Measurements from ENCODE around the gene ADAMTS20.

Gene ADAMTS20

DNA sequence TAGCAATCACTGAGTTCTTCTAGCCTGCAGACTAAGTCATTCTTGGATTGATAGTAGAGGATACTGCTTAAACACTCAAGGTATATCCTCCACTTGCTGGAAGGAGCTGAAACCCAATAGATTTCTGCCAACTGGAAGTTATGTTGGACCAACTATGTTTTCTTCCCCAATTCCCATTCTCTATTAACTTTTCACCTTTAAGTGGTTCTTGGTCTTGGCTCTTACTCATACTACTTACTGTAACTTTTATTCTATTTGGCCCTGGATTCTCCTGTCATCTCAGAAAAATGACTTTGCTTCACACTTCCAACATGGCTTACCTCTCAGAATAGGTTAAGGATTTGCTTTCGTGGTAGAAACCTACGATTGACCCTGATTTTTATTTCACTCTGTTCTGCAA is 244.9 kb downstream of the ADAMTS20 start:
- DNase-seq: no peak

DNA sequence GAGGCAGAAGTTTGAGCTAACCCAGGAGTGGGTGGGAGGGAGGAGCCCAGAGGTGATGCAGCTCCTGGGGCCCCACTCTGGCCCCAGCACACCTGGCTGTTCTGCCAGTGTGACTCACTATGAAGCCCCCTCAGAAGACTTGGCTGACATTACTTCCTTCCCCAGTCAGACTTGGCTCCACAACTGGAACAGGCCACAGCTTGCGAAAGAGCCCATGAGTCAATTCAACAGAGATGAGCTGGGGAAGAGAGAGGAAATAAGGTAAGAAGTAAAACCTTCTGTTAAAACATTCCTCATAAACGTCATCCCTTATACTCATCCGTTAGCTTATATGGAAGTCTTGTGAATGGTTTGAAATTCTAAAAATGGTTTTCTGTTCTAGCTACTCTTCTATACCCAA is 245.9 kb downstream of the ADAMTS20 start:
- DNase-seq: no peak

DNA sequence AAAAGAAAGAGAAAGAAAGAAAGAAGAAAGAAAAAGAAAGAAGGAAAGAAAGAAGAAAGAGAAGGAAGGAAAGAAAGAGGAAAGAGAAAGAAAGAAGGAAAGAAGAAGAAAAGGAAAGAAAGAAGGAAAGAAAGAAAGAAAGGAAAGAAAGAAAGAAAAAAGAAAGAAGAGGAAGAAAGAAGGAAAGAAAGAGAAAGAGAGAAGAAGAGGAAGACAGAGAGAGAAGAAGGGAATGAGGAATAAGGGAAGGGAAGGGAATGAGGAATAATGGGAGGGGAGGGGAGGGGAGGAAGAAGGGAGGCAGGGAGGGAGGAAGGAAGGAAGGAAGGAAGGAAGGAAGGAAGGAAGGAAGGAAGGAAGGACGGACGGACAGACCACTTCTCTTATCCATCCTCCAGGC is 246.9 kb downstream of the ADAMTS20 start:
- no peak for DNase-seq

Measured in hematopoietic multipotent progenitor cell treated with erythropoietin and hydrocortisone succinate and interleukin-3 and kit ligand, for 8 days (in vitro differentiated cells).